H1 (cell line): Measurements from ENCODE around the gene SH3RF3. TPM values are rescaled to one million over a fixed set of nuclear protein-coding genes. Genes with fewer than 3 reads are reported as not detected.
A peak's percentile ranks its signal among the peaks of the same experiment; 100 is the strongest.

Source experiments
- HDAC6 ChIP-seq: IDR thresholded peaks from one replicate; pipeline ENCODE4 v1.7.1; 2012; ENCODE audit warnings: low read depth, mild to moderate bottlenecking, inconsistent platforms, low read length, moderate library complexity
- POLR2AphosphoS5 ChIP-seq: IDR thresholded peaks from 2 replicates; pipeline ENCODE4 v1.6.1; 2011; ENCODE audit warnings: low read depth, low read length
- RAD21 ChIP-seq, 2 experiments: IDR thresholded peaks in 1 of 2; conservative IDR thresholded peaks in 1 of 2; 2 replicates each; pipeline ENCODE4 v1.6.1; 2011; ENCODE audit warnings: low read depth in 2 of 2, low read length in 2 of 2, improper control_type of control experiment in 1 of 2, inconsistent platforms in 1 of 2, mild to moderate bottlenecking in 1 of 2, moderate library complexity in 1 of 2
- RBBP5 ChIP-seq: IDR thresholded peaks from 2 replicates; pipeline ENCODE4 v1.7.1; 2012; ENCODE audit warnings: low read depth, mild to moderate bottlenecking, inconsistent platforms, low read length, moderate library complexity, borderline replicate concordance
- polyA plus RNA-seq, 7 experiments: library from polyadenylated mRNA; depleted of rRNA in 3 of 7; stranded (reverse) in 5 of 7; unstranded in 2 of 7; fragments of >200 nt in 5 of 7; fragments of 200-250 nt in 2 of 7; gene quantifications; 1 replicate in 5 of 7; 2 replicates in 1 of 7; 4 replicates in 1 of 7; pipeline versions ENCODE4 v1.2.1 to v1.2.3, GENCODE V29; 2011 to 2013; ENCODE audit warnings: missing spikeins in 2 of 7, mixed read lengths in 2 of 7
- total RNA-seq: library from RNA; stranded (reverse); fragmentation: NEBNext Ultra II Directional; extraction: Animal tissue kit (Norgen Biotek cat#: 25700); gene quantifications from 2 replicates; pipeline ENCODE4 v1.2.1, GENCODE V29; 2021
- TF ChIP-seq, protein P1 (sequence below): IDR thresholded peaks from 2 replicates; pipeline ENCODE4 v1.6.1; 2012; ENCODE audit warnings: low read length, inconsistent platforms

SH3RF3 gene
- total and polyA plus RNA-seq, 2 of the 8 experiments (the other 6 are each of a cell fraction or from before 2014, with no cell fraction given), result 0.11 to 0.65 TPM

DNA sequence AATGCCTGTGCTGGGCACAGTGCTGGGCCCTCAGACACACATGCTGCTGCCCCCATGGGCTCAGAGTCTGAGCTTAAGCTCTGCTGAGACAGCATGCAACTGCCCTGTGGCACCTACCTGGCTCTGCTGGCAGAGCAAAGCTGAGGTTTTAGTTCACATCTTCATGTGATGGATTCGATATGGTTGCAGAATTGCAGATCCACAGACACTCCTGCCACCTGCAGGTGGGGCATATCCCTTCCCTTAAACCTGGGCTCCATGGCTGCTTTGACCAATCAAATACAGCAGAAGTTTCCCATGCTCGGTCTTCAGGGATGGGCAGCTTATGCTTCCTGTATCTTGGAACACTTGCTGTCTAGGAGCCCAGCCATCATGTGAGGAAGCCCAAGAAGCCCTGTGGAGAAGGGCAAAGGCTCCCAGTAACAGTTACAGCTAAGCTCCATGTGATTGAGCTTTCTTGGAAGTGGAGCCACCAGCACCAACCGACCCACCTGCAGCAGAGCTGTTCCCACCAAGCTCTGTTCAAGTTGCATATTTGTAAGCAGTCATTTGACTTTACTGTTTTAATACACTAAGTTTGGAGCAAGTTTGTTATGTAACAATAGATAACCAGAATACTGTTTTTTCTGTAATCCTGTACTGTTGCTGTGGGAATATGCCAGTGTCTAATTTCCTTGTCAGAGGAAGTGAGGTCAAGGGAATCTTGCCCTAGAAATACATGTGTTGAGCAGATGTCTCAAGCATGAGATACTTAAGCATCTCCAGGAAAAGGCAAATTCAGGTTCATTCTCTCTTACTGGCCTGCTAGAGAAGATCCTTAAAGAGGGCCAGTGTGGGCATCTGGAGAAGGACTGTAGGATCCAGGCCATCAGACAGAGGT lies 79.3 kb downstream of the SH3RF3 start (continued):
- TF ChIP-seq, protein P1, sequence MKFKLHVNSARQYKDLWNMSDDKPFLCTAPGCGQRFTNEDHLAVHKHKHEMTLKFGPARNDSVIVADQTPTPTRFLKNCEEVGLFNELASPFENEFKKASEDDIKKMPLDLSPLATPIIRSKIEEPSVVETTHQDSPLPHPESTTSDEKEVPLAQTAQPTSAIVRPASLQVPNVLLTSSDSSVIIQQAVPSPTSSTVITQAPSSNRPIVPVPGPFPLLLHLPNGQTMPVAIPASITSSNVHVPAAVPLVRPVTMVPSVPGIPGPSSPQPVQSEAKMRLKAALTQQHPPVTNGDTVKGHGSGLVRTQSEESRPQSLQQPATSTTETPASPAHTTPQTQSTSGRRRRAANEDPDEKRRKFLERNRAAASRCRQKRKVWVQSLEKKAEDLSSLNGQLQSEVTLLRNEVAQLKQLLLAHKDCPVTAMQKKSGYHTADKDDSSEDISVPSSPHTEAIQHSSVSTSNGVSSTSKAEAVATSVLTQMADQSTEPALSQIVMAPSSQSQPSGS, result no peak
- TF ChIP-seq RBBP5 (no peak), RAD21 (IDR thresholded peaks at IDR 0.05 in 1 of 2, conservative IDR thresholded peaks at IDR 0.05 in 1 of 2; ENCODE audit: low read depth in 2 of 2, low read length in 2 of 2) (peak; percentile 61 to 67), POLR2AphosphoS5 (no peak), HDAC6 (no peak)
